ENCODE data around the gene CDC42SE2.
"Not testable (repeated sequence)": the region's sequence is repeated elsewhere in the genome, so short reads cannot be mapped to it uniquely, and the experiment has no call there.

CDC42SE2 gene

DNA sequence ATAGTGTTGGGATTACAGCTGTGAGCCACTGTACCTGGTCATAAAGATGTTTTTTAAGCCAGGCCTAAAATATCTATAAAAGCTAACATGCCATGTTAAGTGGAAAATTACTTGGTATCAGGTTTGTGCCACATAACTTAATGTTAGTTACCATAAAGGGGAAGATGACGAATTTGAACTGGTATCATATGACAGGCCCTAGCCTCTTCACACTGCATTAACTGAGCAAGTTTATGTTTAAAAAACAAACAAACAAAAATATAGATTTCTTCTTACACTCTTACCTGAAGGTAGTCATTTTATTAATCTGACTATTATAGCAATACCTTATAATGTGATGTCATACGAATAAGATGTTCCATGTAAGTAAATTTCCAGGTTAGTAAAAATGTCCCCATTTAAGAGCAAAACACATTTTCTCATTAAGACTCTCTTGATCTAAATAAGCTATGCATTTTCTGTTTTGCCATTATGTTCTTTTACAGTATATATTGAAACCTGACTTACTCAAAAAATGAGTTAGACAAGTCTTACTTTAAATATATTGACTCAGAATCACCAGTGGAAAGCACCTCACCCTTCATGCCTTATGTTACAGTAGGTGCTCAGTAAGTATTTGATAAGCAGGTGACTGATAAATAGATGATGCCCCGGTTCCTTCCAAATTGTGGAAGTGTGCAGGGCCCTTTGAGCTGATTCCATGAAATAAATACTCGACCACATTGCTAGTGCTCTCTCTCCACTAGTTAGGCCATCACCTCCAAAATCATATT is 125.4 kb downstream of the CDC42SE2 start:
- peak; percentile 35 for FAIRE-seq
- no peak for TF ChIP-seq POU2F2 (IDR thresholded peaks at IDR 0.05; ENCODE audit: low read depth, low read length)
- TF ChIP-seq SPI1 (IDR thresholded peaks at IDR 0.05; ENCODE audit: low read depth, low read length): peak; percentile 31; the same call in 1 of the 2 replicates
- DNase-seq (ENCODE audit: insufficient read length, low spot score): no peak

DNA sequence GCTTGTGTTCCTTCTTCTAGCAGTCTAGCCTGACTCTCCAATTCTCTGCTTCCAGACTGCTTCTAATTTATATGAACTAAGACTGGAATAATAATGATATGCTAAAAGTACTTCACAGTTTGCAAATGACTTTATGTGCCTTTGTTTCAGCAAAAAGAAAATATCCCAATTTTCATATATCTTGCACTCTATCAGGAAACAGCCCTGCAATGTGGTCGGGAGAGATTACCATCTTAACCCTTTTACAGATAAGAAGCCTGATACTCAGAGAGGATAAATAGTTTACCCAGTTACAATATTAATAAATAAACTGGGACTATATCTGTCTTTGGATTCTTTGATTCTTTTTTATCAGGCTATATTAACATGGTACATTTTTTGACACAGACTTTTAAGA is 126.0 kb downstream of the CDC42SE2 start:
- DNase-seq (ENCODE audit: insufficient read length, low spot score) (no peak), FAIRE-seq (no peak)
- TF ChIP-seq POU2F2 (IDR thresholded peaks at IDR 0.05; ENCODE audit: low read depth, low read length) (no peak), TAF1 (IDR thresholded peaks at IDR 0.05; ENCODE audit: low read depth, low read length) (no peak), POLR2AphosphoS5 (IDR thresholded peaks at IDR 0.05; ENCODE audit: low read depth, low read length) (no peak), PAX5 (IDR thresholded peaks at IDR 0.05; ENCODE audit: insufficient read depth, low read length, severe bottlenecking) (no peak), POLR2A (IDR thresholded peaks at IDR 0.05; ENCODE audit: low read depth, low read length) (no peak), SPI1 (IDR thresholded peaks at IDR 0.05; ENCODE audit: low read depth, low read length) (no peak)

DNA sequence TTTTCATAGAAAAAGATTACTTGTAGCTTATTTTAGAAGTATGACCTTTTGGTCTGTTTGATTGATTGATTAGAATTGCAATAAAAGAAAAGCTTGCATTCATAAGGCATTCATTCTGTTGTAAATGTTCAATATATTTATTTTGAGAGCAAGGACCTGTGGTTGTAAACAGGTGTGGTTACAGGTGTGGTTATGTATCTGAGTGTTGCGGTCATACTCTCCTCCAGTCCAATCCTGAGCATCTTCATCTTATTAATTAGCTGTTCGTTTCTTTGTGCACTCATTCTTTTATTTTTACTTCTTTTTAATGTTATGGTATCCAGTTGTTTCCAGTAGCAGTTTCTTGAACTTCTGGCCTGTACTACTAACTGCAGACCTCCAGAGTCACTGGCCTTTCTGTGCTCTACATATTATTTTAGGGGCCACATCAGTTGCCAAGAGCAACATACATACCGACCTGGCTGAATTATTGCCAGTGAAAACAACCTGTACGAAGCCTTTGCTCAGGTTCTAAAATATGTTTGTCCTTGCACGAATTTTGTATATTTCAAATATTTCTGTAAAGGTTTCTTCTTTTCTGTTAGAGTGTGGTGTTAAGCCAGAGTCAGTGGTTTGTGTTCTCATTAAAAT is 128.7 kb downstream of the CDC42SE2 start:
- TF ChIP-seq POLR2AphosphoS5 (IDR thresholded peaks at IDR 0.05; ENCODE audit: low read depth, low read length) (no peak), POLR2A (IDR thresholded peaks at IDR 0.05; ENCODE audit: low read depth, low read length) (no peak), TAF1 (IDR thresholded peaks at IDR 0.05; ENCODE audit: low read depth, low read length) (no peak), SPI1 (IDR thresholded peaks at IDR 0.05; ENCODE audit: low read depth, low read length) (no peak), POU2F2 (IDR thresholded peaks at IDR 0.05; ENCODE audit: low read depth, low read length) (no peak), PAX5 (IDR thresholded peaks at IDR 0.05; ENCODE audit: insufficient read depth, low read length, severe bottlenecking) (no peak)
- FAIRE-seq (no peak), DNase-seq (ENCODE audit: insufficient read length, low spot score) (no peak)

DNA sequence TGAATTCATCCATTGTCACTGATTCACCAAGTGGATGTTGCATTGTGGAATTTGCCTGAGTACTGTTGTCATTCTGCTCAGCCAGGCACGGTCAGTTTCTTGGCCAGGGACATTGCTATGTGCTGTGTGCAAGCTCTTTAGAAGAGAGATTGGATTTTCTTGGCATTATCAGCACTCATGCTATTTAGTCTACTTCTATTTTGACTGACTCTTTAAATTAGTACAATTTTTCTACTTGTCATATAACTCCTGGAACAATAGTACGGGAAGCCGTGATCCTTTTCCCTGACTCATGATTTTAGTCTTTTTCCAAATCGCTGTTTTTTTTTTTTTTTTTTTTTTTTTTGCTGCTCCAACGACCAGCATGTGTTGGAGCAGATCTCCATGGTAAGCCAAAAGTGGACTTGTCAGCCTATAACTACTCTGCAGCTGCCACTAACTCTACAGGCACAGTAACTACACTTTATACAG is 129.7 kb downstream of the CDC42SE2 start:
- FAIRE-seq (peak; percentile 64), DNase-seq (ENCODE audit: insufficient read length, low spot score) (no peak)
- TF ChIP-seq POLR2A (IDR thresholded peaks at IDR 0.05; ENCODE audit: low read depth, low read length) (no peak), PAX5 (IDR thresholded peaks at IDR 0.05; ENCODE audit: insufficient read depth, low read length, severe bottlenecking) (no peak), POU2F2 (IDR thresholded peaks at IDR 0.05; ENCODE audit: low read depth, low read length) (no peak), POLR2AphosphoS5 (IDR thresholded peaks at IDR 0.05; ENCODE audit: low read depth, low read length) (no peak), SPI1 (IDR thresholded peaks at IDR 0.05; ENCODE audit: low read depth, low read length) (no peak)

DNA sequence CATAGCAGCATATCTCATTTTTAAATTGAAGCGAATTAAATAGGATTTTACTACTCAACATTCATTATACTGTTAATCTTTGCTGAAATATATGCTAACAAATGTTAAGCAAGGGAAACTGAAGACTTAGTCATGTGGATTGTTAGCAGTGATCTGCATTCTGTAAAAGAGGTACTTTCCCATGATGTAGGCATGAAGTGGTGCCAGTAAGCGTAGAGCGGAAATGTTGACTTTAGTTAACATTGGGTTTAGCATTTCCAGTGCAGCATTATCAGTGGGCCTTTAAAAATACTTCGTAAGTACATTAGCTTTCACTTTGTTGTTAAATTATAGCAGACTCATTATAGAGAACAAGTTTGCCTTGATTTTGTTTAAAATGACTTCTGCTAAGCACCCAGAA is 130.3 kb downstream of the CDC42SE2 start:
- DNase-seq (ENCODE audit: insufficient read length, low spot score) (no peak), FAIRE-seq (peak; percentile 94)
- TF ChIP-seq PAX5 (IDR thresholded peaks at IDR 0.05; ENCODE audit: insufficient read depth, low read length, severe bottlenecking): no peak
- TF ChIP-seq POLR2AphosphoS5 (IDR thresholded peaks at IDR 0.05; ENCODE audit: low read depth, low read length): peak; percentile 31; the same call in 1 of the 2 replicates
- TF ChIP-seq POU2F2 (IDR thresholded peaks at IDR 0.05; ENCODE audit: low read depth, low read length): no peak
- no peak for TF ChIP-seq TAF1 (IDR thresholded peaks at IDR 0.05; ENCODE audit: low read depth, low read length)
- TF ChIP-seq POLR2A (IDR thresholded peaks at IDR 0.05; ENCODE audit: low read depth, low read length): no peak
- peak; percentile 43 for TF ChIP-seq SPI1 (IDR thresholded peaks at IDR 0.05; ENCODE audit: low read depth, low read length)

DNA sequence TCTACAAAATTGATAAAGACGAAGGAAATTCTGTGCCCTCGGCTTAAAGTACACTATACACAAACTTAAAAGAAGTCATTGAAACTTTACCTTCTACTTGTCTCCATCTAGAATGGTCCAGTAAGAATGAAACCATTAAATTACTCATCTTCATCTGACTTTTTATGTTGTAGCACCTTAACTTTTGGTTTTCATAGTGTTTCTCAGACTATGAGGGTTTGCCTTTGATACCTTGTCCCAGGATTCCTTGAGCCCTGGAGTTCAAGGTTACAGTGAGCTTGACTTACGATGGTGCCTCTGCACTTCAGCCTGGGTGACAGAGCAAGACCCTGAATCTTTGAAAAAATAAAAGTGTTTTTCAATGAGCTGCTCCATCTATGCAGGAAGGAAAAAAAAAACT is 132.2 kb downstream of the CDC42SE2 start:
- peak; percentile 86 for FAIRE-seq

DNA sequence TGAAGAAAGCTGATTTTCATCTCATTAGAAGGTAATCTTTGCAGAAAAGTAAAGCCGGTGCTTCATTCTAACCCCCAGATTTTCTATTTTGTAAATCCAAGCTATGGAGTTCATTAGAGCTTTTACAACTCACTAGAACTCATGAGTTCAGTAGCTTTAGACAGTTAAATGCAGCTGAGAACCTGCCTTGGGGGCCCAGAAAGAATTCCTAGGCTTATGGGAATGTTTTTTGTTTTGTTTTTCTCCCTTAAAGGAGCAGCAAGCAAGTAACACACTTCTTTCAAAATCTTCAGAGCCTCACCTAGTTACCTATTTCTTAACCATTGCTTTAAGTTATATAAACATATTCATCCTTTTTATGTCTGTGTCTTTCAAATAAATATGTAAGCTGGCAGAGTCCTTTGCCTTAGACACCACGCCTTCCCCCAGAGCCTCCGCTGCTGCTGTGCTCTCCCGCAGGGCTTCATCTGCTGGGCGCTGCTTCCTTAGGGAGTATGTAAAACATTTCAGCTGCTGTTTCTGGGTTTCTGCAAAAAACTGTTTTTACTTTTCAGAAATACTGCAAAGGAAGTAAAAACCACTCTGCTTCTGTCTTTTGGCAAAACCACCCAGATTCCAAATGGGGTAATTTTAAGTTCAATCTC is 132.9 kb downstream of the CDC42SE2 start:
- TF ChIP-seq POLR2A (IDR thresholded peaks at IDR 0.05; ENCODE audit: low read depth, low read length): no peak
- TF ChIP-seq PAX5 (IDR thresholded peaks at IDR 0.05; ENCODE audit: insufficient read depth, low read length, severe bottlenecking): no peak
- no peak for TF ChIP-seq POU2F2 (IDR thresholded peaks at IDR 0.05; ENCODE audit: low read depth, low read length)
- no peak for TF ChIP-seq SPI1 (IDR thresholded peaks at IDR 0.05; ENCODE audit: low read depth, low read length)
- no peak for TF ChIP-seq POLR2AphosphoS5 (IDR thresholded peaks at IDR 0.05; ENCODE audit: low read depth, low read length)
- no peak for TF ChIP-seq TAF1 (IDR thresholded peaks at IDR 0.05; ENCODE audit: low read depth, low read length)
- DNase-seq (ENCODE audit: insufficient read length, low spot score) (no peak), FAIRE-seq (no peak)

More for the DNA sequence above, 132.2 kb downstream of the CDC42SE2 start:
- no peak for DNase-seq (ENCODE audit: insufficient read length, low spot score)
- TF ChIP-seq POU2F2 (IDR thresholded peaks at IDR 0.05; ENCODE audit: low read depth, low read length): no peak
- no peak for TF ChIP-seq POLR2A (IDR thresholded peaks at IDR 0.05; ENCODE audit: low read depth, low read length)
- TF ChIP-seq PAX5 (IDR thresholded peaks at IDR 0.05; ENCODE audit: insufficient read depth, low read length, severe bottlenecking): no peak
- no peak for TF ChIP-seq POLR2AphosphoS5 (IDR thresholded peaks at IDR 0.05; ENCODE audit: low read depth, low read length)
- no peak for TF ChIP-seq TAF1 (IDR thresholded peaks at IDR 0.05; ENCODE audit: low read depth, low read length)
- TF ChIP-seq SPI1 (IDR thresholded peaks at IDR 0.05; ENCODE audit: low read depth, low read length): no peak

DNA sequence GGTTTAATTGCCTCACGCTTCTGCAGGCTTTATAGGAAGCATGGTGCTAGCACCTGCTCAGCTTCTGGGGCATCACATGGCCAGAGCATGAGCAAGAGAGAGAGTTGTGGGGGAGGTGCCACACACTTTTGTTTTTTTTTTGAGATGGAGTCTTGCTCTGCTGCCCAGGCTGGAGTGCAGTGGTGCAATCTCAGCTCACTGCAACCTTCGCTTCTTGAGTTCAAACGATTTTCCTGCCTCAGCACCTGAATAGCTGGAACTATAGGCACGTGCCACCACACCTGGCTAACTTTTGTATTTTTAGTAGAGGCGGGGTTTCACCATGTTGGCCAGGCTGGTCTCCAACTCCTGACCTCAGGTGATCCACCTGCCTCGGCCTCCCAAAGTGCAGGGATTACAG is 135.2 kb downstream of the CDC42SE2 start:
- peak; percentile 41 for FAIRE-seq
- 0 out of 2 replicates have a peak, but pooled peaks have one; percentile 59 for TF ChIP-seq POLR2AphosphoS5 (IDR thresholded peaks at IDR 0.05; ENCODE audit: low read depth, low read length)
- not testable (repeated sequence) for DNase-seq (ENCODE audit: insufficient read length, low spot score)

DNA sequence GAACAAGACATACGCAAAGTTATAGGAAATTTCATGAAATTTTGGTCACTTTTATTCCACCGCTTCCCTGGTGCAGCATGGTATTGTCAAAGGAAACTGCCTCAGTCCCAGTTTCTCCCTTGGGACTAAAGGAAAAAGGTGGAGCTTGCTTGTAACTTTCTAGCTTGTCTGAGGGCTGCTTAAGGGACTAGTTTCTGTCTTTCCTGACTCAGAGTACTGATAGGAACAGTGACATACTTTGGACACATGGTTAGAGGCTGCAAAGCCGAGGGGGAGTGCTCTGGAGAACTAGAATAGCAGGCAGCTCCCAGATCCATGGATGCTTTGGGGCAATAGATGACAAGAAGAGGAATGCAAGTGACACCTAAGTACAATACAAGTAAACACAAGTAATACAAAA is 136.7 kb downstream of the CDC42SE2 start:
- TF ChIP-seq POLR2AphosphoS5 (IDR thresholded peaks at IDR 0.05; ENCODE audit: low read depth, low read length) (peak; percentile 34; the same call in 1 of the 2 replicates), POU2F2 (IDR thresholded peaks at IDR 0.05; ENCODE audit: low read depth, low read length) (no peak)
- DNase-seq (ENCODE audit: insufficient read length, low spot score) (no peak), FAIRE-seq (no peak)
